Left ventricle myocardium inferior (tissue), 1 donor: ENCODE results near the gene TRAFD1. TPM values are rescaled to one million over a fixed set of nuclear protein-coding genes. Genes with fewer than 3 reads are reported as not detected.

ENCODE experiments used
- DNase-seq: peaks from one replicate; pipeline ENCODE4 v3.0.0-alpha.2; 2020
- H3K27ac ChIP-seq: fragments of 200-600 bp; replicated peaks from 2 replicates; pipeline ENCODE4 v1.8.0; 2021
- H3K27me3 ChIP-seq: fragments of 200-600 bp; 2 replicates; pipeline ENCODE4 v1.8.0; 2021; ENCODE audit warnings: low read depth
- H3K36me3 ChIP-seq: fragments of 200-600 bp; 2 replicates; pipeline ENCODE4 v1.8.0; 2021
- H3K4me1 ChIP-seq: fragments of 200-600 bp; 2 replicates; pipeline ENCODE4 v1.8.0; 2021
- H3K4me3 ChIP-seq: fragments of 200-600 bp; 2 replicates; pipeline ENCODE4 v1.8.0; 2021; ENCODE audit warnings: mild to moderate bottlenecking, moderate library complexity
- H3K9me3 ChIP-seq: fragments of 200-600 bp; replicated peaks from 2 replicates; pipeline ENCODE4 v1.8.0; 2021
- CTCF ChIP-seq: fragments of 200-600 bp; IDR thresholded peaks from 2 replicates; pipeline ENCODE4 v1.8.0; 2021; ENCODE audit warnings: antibody characterized with exemption, mild to moderate bottlenecking, borderline replicate concordance
- intact Hi-C: fragments of 100-400 bp; cut with micrococcal nuclease; formaldehyde crosslinking; loops from one replicate; pipeline ENCODE4 v1.11.0; 2022
- total RNA-seq: library from RNA; stranded (reverse); fragmentation: NEBNext Ultra II Directional; extraction: Animal tissue kit (Norgen Biotek cat#: 25700); gene quantifications from one replicate; pipeline ENCODE4 v1.2.1, GENCODE V29; 2021
- donor health status: DM: no; HTN: yes; CAD: no; lungs with severe emphysema.

The TRAFD1 gene
- total RNA-seq, 1 donor from 2014 or later = 19.8 TPM

DNA sequence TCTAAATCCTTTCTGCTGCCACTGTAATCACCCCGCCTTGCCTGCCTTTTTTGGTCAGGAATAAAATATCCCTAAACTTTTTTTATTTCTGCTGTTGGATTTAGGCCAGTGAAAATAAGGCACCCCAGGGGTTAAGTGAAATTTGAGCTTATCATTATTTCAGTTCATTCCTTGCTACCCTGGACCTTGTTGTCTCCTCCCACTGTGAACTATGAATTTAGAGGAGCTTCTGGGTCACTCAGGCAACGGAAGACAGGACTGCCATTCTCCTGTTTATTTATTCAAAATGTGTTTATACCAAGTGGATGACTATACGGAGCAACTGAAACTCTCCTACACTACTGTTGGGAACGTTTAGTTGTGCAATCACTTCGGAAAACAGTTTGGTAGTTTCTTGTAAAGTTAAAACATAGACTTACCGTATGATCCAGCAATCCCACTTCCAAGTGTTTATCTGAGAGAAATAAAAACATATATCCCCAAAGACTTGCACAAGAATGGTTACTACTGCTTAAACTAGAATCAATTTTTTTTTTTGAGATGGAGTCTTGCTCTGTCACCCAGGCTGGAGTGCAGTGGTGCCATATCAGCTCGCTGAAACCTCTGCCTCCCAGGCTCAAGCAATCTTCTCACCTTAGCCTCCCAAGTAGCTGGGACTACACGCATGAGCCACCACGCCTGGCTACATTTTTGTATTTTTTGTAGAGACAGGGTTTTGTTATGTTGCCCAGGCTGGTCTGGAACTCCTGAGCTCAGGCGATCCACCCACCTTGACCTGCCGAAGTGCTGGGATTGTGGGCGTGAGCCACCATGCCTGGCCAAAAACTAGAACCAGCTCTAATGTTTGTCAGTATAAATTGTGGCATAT, 2.3 kb upstream of the TRAFD1 start:
- DNase-seq = no peak
- TF ChIP-seq CTCF = no peak
- intact Hi-C loops = no loop called here
- Histone ChIP-seq H3K4me1 (peaks cover 66% of the 10 kb centered on the region), H3K36me3 (no peaks in the 10 kb centered on the region), H3K27me3 (no peaks in the 10 kb centered on the region), H3K27ac (peak overlapping the region; percentile 85), H3K9me3 (no peaks in the 10 kb centered on the region), H3K4me3 (peak overlapping the region; percentile 3)

GRCh38 chr12:112124918-112125249, 476 bp upstream of the TRAFD1 start:
- no peak for DNase-seq
- Histone ChIP-seq H3K4me1 (peaks cover 84% of the 10 kb centered on the region), H3K9me3 (no peaks in the 10 kb centered on the region), H3K27me3 (no peaks in the 10 kb centered on the region), H3K27ac (peak overlapping the region; percentile 85), H3K36me3 (no peaks in the 10 kb centered on the region), H3K4me3 (peak overlapping the region; percentile 76)
- intact Hi-C loops = no loop called here
- TF ChIP-seq CTCF = no peak

GRCh38 chr12:112126000-112126438, 659 bp downstream of the TRAFD1 start:
- intact Hi-C loops = no loop called here
- Histone ChIP-seq H3K27me3 (no peaks in the 10 kb centered on the region), H3K9me3 (no peaks in the 10 kb centered on the region), H3K27ac (peak overlapping the region; percentile 85), H3K36me3 (no peaks in the 10 kb centered on the region), H3K4me1 (peaks cover 95% of the 10 kb centered on the region), H3K4me3 (peak overlapping the region; percentile 76)
- no peak for DNase-seq
- no peak for TF ChIP-seq CTCF

GRCh38 chr12:112126911-112127310, 1.6 kb downstream of the TRAFD1 start:
- no peaks in the 10 kb centered on the region for H3K27me3 ChIP-seq

DNA sequence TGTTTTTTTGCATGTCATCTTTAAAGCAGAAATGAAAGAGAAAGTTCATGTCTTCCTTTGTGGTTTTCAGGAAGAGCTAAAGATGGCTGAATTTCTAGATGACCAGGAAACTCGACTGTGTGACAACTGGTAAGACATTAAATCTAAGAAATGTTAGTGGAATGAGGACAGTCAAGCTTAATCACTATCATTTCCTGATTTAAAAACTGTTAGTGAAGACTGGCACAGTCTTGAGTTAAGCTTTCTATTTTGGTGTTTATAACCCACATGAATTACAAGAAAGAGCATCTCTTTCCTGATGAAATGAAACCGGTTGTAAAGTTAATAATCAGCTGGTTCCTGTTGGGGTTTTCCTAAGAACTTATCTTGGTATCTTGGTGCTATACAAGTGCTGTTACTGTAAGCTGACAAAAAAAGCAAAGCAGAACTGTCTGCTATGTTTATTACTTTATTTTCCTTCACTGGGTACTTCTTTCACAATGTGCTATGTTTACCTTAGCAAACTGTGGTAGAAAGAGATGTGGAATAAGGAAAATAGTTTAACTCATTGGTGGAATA, 5.2 kb downstream of the TRAFD1 start:
- Histone ChIP-seq H3K4me3 (peak overlapping the region; percentile 38), H3K4me1 (peaks cover 80% of the 10 kb centered on the region), H3K9me3 (no peaks in the 10 kb centered on the region), H3K36me3 (peaks cover 12% of the 10 kb centered on the region), H3K27me3 (no peaks in the 10 kb centered on the region), H3K27ac (peak overlapping the region; percentile 66)
- TF ChIP-seq CTCF = no peak
- intact Hi-C loops = no loop called here
- DNase-seq = no peak

More at GRCh38 chr12:112126911-112127310, 1.6 kb downstream of the TRAFD1 start:
- H3K4me3 ChIP-seq = peak overlapping the region; percentile 76
- no peaks in the 10 kb centered on the region for H3K36me3 ChIP-seq
- H3K4me1 ChIP-seq = peaks cover 95% of the 10 kb centered on the region
- DNase-seq = no peak
- no peak for TF ChIP-seq CTCF
- intact Hi-C loops = no loop called here
- H3K27ac ChIP-seq = no peak overlapping the region
- no peaks in the 10 kb centered on the region for H3K9me3 ChIP-seq
